ENCODE data around the gene ACAD9. TPM values are rescaled to one million over a fixed set of nuclear protein-coding genes. Genes with fewer than 3 reads are reported as not detected.

ACAD9 gene
- total and polyA plus RNA-seq, 11 donors: 24.6 to 44.9 (median 36.5) TPM

- H3K4me3 ChIP-seq: no peak overlapping the region
- ATAC-seq (no peak), DNase-seq (no peak)
- H3K36me3 ChIP-seq: no peaks in the 10 kb centered on the region
- TF ChIP-seq, protein P1, sequence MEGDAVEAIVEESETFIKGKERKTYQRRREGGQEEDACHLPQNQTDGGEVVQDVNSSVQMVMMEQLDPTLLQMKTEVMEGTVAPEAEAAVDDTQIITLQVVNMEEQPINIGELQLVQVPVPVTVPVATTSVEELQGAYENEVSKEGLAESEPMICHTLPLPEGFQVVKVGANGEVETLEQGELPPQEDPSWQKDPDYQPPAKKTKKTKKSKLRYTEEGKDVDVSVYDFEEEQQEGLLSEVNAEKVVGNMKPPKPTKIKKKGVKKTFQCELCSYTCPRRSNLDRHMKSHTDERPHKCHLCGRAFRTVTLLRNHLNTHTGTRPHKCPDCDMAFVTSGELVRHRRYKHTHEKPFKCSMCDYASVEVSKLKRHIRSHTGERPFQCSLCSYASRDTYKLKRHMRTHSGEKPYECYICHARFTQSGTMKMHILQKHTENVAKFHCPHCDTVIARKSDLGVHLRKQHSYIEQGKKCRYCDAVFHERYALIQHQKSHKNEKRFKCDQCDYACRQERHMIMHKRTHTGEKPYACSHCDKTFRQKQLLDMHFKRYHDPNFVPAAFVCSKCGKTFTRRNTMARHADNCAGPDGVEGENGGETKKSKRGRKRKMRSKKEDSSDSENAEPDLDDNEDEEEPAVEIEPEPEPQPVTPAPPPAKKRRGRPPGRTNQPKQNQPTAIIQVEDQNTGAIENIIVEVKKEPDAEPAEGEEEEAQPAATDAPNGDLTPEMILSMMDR (IDR thresholded peaks at IDR 0.05): no peak
- no peak for TF ChIP-seq POLR2A (IDR thresholded peaks at IDR 0.05)
- H3K9me3 ChIP-seq: no peaks in the 10 kb centered on the region
- intact Hi-C loops (cut with DNase I): no loop called here
- H3K4me1 ChIP-seq: peaks cover 0 to 25% (median 11%) of the 10 kb centered on the region in 12 donors
- no peaks in the 10 kb centered on the region for H3K27me3 ChIP-seq
- 69 to 76% (median 73%) methylated on average over 8 of the region's 8 CpGs for WGBS, 4 donors
- H3K27ac ChIP-seq: no peak overlapping the region
Observed at GRCh38 chr3:128873244-128874022, 6.0 kb upstream of the ACAD9 start.

DNA sequence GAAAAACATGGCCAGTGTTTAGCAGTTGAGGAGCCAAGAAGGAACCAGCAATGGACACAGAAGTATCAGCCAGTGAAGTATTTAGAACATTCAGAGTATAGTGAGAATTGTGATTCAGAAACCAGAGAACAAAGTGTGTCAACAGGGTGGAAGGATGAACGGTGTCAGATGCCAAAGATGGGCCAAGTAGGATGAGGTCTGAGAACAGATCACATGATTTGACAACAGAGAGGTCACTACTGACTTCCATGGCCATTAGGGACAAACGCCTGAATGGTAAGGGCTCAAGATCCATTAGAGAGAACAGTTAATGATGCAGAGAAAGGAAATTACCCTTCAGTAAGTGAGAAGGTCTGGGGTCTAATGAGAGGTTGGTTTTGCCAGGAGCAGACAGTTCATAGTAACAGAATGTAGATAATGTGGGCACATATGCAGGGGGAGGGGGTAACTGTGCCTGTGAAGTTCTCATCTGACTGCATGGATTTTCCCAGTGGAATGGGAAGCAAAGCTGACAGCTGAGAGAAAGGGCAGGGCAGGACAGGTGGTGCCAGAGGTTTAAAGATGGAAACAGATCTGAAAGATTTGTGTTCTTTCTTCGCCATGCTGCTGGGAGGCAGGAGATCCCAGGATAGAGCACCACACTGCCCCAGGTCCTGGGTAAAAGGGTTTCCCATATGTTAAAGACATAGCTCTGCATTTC is 4.8 kb upstream of the ACAD9 start:
- no peaks in the 10 kb centered on the region for H3K9me3 ChIP-seq
- DNase-seq: no peak
- intact Hi-C loops (cut with DNase I): no loop called here
- TF ChIP-seq POLR2A (IDR thresholded peaks at IDR 0.05): no peak
- TF ChIP-seq, protein P1 (IDR thresholded peaks at IDR 0.05): no peak
- H3K27me3 ChIP-seq: no peaks in the 10 kb centered on the region
- no peak overlapping the region for H3K4me3 ChIP-seq
- H3K36me3 ChIP-seq: no peaks in the 10 kb centered on the region
- H3K27ac ChIP-seq: no peak overlapping the region
- 61 to 77% (median 65%) methylated on average over 3 of the region's 3 CpGs for WGBS, 4 donors
- ATAC-seq: no peak
- peaks cover 0 to 29% (median 13%) of the 10 kb centered on the region in 12 donors for H3K4me1 ChIP-seq

DNA sequence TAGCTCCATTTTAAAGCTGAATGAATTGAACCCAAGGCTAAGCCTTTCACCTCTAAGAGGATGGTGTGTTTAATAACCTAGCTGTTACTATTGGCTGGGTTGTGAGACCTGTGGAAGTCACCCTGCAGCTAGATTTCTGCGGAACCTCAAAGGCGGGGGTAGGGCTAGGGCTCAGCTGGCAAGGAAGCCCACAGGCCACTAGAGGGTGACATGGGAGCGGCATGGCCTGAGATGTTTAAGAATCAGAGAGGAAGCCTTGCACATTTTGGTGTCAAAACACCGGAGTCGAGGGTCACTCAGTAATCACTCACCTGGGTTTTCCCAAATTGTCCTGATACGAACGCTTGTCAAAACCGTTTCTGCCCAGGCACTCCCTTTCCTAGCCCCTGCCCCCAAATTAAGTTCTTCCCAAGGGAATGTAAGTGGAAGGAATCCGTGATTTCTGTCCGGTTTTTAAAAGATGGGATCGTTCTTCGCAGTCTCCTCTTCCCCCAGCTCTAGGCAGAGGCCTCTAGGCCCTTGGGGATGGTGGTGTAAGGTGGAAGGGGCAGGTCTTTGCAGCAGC is 3.8 kb upstream of the ACAD9 start:
- ATAC-seq (peak in 1 of 4 donors; percentile 15), DNase-seq (peak in 4 of 5 donors; percentile 27 to 46 (median 38))
- intact Hi-C loops (cut with DNase I): no loop called here
- H3K9me3 ChIP-seq: no peaks in the 10 kb centered on the region
- H3K4me1 ChIP-seq: peaks cover 0 to 38% (median 21%) of the 10 kb centered on the region in 12 donors
- 43 to 55% (median 44%) methylated on average over 9 to 12 of the region's 12 CpGs for WGBS, 4 donors
- H3K27me3 ChIP-seq: no peaks in the 10 kb centered on the region
- no peak for TF ChIP-seq POLR2A (IDR thresholded peaks at IDR 0.05)
- TF ChIP-seq, protein P1 (IDR thresholded peaks at IDR 0.05): peak; percentile 6 to 54 (median 41)
- H3K4me3 ChIP-seq: no peak overlapping the region
- H3K27ac ChIP-seq: no peak overlapping the region
- no peaks in the 10 kb centered on the region for H3K36me3 ChIP-seq

GRCh38 chr3:128878011-128878457 is 1.4 kb upstream of the ACAD9 start:
- Histone ChIP-seq H3K36me3 (peaks cover 0 to 18% (median 0%) of the 10 kb centered on the region in 9 donors), H3K4me1 (peaks cover 0 to 56% (median 30%) of the 10 kb centered on the region in 12 donors), H3K27ac (peak overlapping the region in 11 of 12 donors; percentile 90 to 98 (median 95)), H3K27me3 (no peaks in the 10 kb centered on the region), H3K4me3 (peak overlapping the region in 11 of 12 donors; percentile 62 to 92 (median 76)), H3K9me3 (no peaks in the 10 kb centered on the region)
- TF ChIP-seq, protein P1 (IDR thresholded peaks at IDR 0.05): no peak
- no peak for TF ChIP-seq POLR2A (IDR thresholded peaks at IDR 0.05)
- no peak for DNase-seq
- 83 to 91% (median 90%) methylated on average over 7 of the region's 7 CpGs for WGBS, 4 donors
- no peak for ATAC-seq
- intact Hi-C loops (cut with DNase I): no loop called here
